ENCODE results near the gene SALL1.

The SALL1 gene

DNA sequence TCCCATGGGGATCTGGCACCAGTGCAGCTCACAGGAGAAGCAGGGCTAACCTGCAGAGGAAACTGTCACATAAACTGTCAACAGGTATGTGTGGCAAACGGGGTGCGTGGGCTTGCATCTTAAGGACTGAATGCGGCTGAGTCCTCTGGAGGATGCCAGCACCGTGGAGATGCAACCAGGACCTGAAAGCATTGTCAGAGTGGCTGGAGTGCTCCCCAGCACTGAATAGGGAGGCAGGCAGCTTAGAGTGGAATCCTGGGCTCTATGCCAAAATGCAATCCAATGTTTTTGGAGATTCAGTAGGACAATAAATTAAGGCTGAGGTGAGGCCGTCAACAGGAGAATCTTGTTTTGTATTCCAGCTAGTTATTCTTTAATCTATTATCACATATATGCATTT lies 21.3 kb upstream of the SALL1 start:
- no CpG with 5 or more reads among the region's 5 CpGs for WGBS, 2 donors (ENCODE audit: extremely low coverage in 2 of 2, insufficient read length in 2 of 2, insufficient replicate concordance in 1 of 2)

DNA sequence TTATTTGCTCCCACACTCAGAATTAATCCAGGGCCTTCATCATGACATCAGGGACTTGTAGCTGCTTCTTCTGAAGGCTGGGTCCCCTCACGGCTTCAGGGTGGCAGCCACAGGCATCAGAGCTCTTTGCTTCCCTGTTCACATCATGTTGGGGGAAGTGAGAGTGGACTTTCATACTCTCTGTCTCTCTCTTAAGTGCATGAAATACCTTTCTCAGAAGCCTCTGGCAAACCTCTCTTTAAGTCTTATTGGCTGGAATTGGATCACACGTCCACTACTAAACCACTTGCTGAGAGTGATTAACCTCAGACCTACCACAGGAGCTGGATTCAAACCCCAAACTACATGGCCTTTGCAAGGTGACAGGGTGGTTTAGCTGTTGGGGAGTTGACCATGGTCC lies 17.7 kb upstream of the SALL1 start:
- no CpG with 5 or more reads among the region's 2 CpGs for WGBS, 2 donors (ENCODE audit: extremely low coverage in 2 of 2, insufficient read length in 2 of 2, insufficient replicate concordance in 1 of 2)
- Histone ChIP-seq H3K4me3 (ENCODE audit: low read length in 2 of 2) (no peak overlapping the region), H3K18ac (ENCODE audit: low read length) (no peak overlapping the region), H3K4ac (ENCODE audit: low read length) (no peak overlapping the region), H3K9ac (ENCODE audit: low read depth, low read length, poor library complexity) (no peak overlapping the region), H2AFZ (ENCODE audit: low read length) (no peak overlapping the region), H4K8ac (ENCODE audit: low read depth, low read length) (no peak overlapping the region), H2BK120ac (ENCODE audit: low read depth, low read length) (no peak overlapping the region), H4K91ac (ENCODE audit: low read depth, low read length, poor library complexity) (no peak overlapping the region), H2BK5ac (ENCODE audit: low read length) (no peak overlapping the region), H3K27ac (replicated peaks; ENCODE audit: low read length) (no peak overlapping the region), H3K23ac (ENCODE audit: low read depth, low read length, poor library complexity) (no peak overlapping the region), H2BK12ac (ENCODE audit: low read length) (no peak overlapping the region), H3K79me1 (ENCODE audit: low read depth, low read length) (no peaks in the 10 kb centered on the region), H3K9me3 (replicated peaks in 1 of 2; ENCODE audit: control insufficient read depth in 2 of 2, insufficient read depth in 1 of 2, low read depth in 1 of 2, low read length in 2 of 2) (peaks cover 13 to 20% of the 10 kb centered on the region in 2 donors), H3K4me2 (ENCODE audit: insufficient read depth, low read length, poor library complexity, severe bottlenecking) (no peak overlapping the region), H3K27me3 (ENCODE audit: control insufficient read depth in 3 of 3, insufficient read depth in 3 of 3, low read depth in 1 of 3, low read length in 3 of 3) (no peaks in the 10 kb centered on the region), H3K14ac (ENCODE audit: low read length) (no peak overlapping the region), H3K36me3 (replicated peaks in 1 of 2; ENCODE audit: control insufficient read depth in 2 of 2, insufficient read depth in 2 of 2, low read length in 2 of 2) (no peaks in the 10 kb centered on the region), H3K4me1 (ENCODE audit: control insufficient read depth in 2 of 2, insufficient read depth in 1 of 2, low read depth in 1 of 2, low read length in 2 of 2) (peaks cover 0 to 6% of the 10 kb centered on the region in 2 donors), H2AK5ac (ENCODE audit: low read depth, low read length) (no peak overlapping the region), H2BK15ac (ENCODE audit: low read length) (no peak overlapping the region)
- no peak for DNase-seq (ENCODE audit: low spot score)

More for the DNA sequence above, 21.3 kb upstream of the SALL1 start:
- Histone ChIP-seq H3K9ac (ENCODE audit: low read depth, low read length, poor library complexity) (no peak overlapping the region), H2BK120ac (ENCODE audit: low read depth, low read length) (no peak overlapping the region), H3K27ac (replicated peaks; ENCODE audit: low read length) (no peak overlapping the region), H4K91ac (ENCODE audit: low read depth, low read length, poor library complexity) (no peak overlapping the region), H3K4ac (ENCODE audit: low read length) (no peak overlapping the region), H3K9me3 (replicated peaks in 1 of 2; ENCODE audit: control insufficient read depth in 2 of 2, insufficient read depth in 1 of 2, low read depth in 1 of 2, low read length in 2 of 2) (peaks cover 13 to 20% of the 10 kb centered on the region in 2 donors), H3K36me3 (replicated peaks in 1 of 2; ENCODE audit: control insufficient read depth in 2 of 2, insufficient read depth in 2 of 2, low read length in 2 of 2) (no peaks in the 10 kb centered on the region), H2AFZ (ENCODE audit: low read length) (no peak overlapping the region), H3K23ac (ENCODE audit: low read depth, low read length, poor library complexity) (no peak overlapping the region), H3K14ac (ENCODE audit: low read length) (no peak overlapping the region), H2BK12ac (ENCODE audit: low read length) (no peak overlapping the region), H2AK5ac (ENCODE audit: low read depth, low read length) (no peak overlapping the region), H3K18ac (ENCODE audit: low read length) (no peak overlapping the region), H3K79me1 (ENCODE audit: low read depth, low read length) (no peaks in the 10 kb centered on the region), H2BK5ac (ENCODE audit: low read length) (no peak overlapping the region), H2BK15ac (ENCODE audit: low read length) (no peak overlapping the region), H3K27me3 (ENCODE audit: control insufficient read depth in 3 of 3, insufficient read depth in 3 of 3, low read depth in 1 of 3, low read length in 3 of 3) (no peaks in the 10 kb centered on the region), H4K8ac (ENCODE audit: low read depth, low read length) (no peak overlapping the region), H3K4me2 (ENCODE audit: insufficient read depth, low read length, poor library complexity, severe bottlenecking) (no peak overlapping the region), H3K4me1 (ENCODE audit: control insufficient read depth in 2 of 2, insufficient read depth in 1 of 2, low read depth in 1 of 2, low read length in 2 of 2) (no peaks in the 10 kb centered on the region), H3K4me3 (ENCODE audit: low read length in 2 of 2) (no peak overlapping the region)
- no peak for DNase-seq (ENCODE audit: low spot score)

DNA sequence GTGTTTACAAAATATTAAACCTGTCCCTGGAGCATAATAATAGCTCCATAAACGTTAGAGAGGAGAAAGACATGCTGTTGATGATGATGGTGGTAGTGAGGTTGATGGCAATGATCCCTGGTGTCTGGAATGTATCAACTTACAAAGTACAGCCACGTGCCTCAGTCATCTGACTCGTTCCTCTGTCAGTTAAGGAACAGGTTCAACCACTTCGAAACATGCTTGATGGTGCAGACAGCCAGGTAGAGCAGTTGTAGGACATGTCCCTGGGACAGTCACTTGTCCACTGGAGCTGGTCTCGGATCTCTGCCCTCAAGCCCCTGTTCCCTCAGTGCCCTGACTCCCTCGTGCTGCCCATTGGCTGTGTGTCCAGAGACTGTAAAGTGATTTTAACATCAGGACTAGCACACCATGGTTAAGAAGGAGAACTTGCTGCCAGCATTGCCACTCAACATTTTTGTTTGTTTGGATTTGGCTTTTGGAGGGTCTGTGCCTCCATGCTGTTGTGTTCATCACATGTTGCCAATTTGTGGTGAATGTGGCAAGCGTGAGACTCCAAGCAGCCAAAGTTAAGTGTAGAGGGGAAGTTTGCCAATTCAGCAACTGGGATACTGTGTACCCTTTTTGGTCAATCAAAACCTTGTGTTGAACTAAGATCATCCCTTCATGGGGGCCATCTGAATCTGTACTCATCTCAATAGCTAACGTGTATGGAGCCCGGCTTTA lies 16.3 kb upstream of the SALL1 start:
- Histone ChIP-seq H4K91ac (ENCODE audit: low read depth, low read length, poor library complexity) (no peak overlapping the region), H2BK120ac (ENCODE audit: low read depth, low read length) (no peak overlapping the region), H3K4me1 (ENCODE audit: control insufficient read depth in 2 of 2, insufficient read depth in 1 of 2, low read depth in 1 of 2, low read length in 2 of 2) (peaks cover 0 to 6% of the 10 kb centered on the region in 2 donors), H3K27ac (replicated peaks; ENCODE audit: low read length) (no peak overlapping the region), H2AK5ac (ENCODE audit: low read depth, low read length) (no peak overlapping the region), H3K9me3 (replicated peaks in 1 of 2; ENCODE audit: control insufficient read depth in 2 of 2, insufficient read depth in 1 of 2, low read depth in 1 of 2, low read length in 2 of 2) (peaks cover 13 to 20% of the 10 kb centered on the region in 2 donors), H3K4ac (ENCODE audit: low read length) (no peak overlapping the region), H4K8ac (ENCODE audit: low read depth, low read length) (no peak overlapping the region), H3K4me2 (ENCODE audit: insufficient read depth, low read length, poor library complexity, severe bottlenecking) (no peak overlapping the region), H3K23ac (ENCODE audit: low read depth, low read length, poor library complexity) (no peak overlapping the region), H3K36me3 (replicated peaks in 1 of 2; ENCODE audit: control insufficient read depth in 2 of 2, insufficient read depth in 2 of 2, low read length in 2 of 2) (no peaks in the 10 kb centered on the region), H2AFZ (ENCODE audit: low read length) (no peak overlapping the region), H2BK15ac (ENCODE audit: low read length) (no peak overlapping the region), H3K27me3 (ENCODE audit: control insufficient read depth in 3 of 3, insufficient read depth in 3 of 3, low read depth in 1 of 3, low read length in 3 of 3) (no peaks in the 10 kb centered on the region), H3K9ac (ENCODE audit: low read depth, low read length, poor library complexity) (no peak overlapping the region), H3K14ac (ENCODE audit: low read length) (no peak overlapping the region), H2BK12ac (ENCODE audit: low read length) (no peak overlapping the region), H3K18ac (ENCODE audit: low read length) (no peak overlapping the region), H3K4me3 (ENCODE audit: low read length in 2 of 2) (no peak overlapping the region), H2BK5ac (ENCODE audit: low read length) (no peak overlapping the region), H3K79me1 (ENCODE audit: low read depth, low read length) (no peaks in the 10 kb centered on the region)
- WGBS, 2 donors (ENCODE audit: extremely low coverage in 2 of 2, insufficient read length in 2 of 2, insufficient replicate concordance in 1 of 2) = no CpG with 5 or more reads among the region's 9 CpGs
- no peak for DNase-seq (ENCODE audit: low spot score)

DNA sequence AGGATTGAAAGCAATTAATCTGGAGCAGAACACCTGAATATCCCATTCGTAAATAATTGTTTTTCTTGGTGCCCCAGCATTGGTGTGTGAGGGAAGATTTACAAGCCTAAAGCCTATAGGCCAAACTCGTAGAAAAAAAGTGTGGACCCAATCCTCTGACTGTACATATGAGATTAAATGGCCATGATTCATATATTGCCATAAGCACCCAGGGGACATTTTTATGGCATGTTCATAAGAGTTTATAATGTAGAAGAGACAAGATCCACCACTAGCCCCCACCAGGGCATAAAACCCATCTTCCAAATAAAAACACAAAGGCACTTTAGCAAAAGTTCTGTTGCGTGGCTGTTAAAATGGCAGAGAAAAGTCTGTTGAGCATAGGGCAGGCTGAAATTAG lies 15.5 kb upstream of the SALL1 start:
- H3K27me3 ChIP-seq (ENCODE audit: control insufficient read depth in 3 of 3, insufficient read depth in 3 of 3, low read depth in 1 of 3, low read length in 3 of 3) = no peaks in the 10 kb centered on the region
- H3K23ac ChIP-seq (ENCODE audit: low read depth, low read length, poor library complexity) = no peak overlapping the region
- H2AFZ ChIP-seq (ENCODE audit: low read length) = no peak overlapping the region
- no peak overlapping the region for H4K91ac ChIP-seq (ENCODE audit: low read depth, low read length, poor library complexity)
- H3K36me3 ChIP-seq (replicated peaks in 1 of 2; ENCODE audit: control insufficient read depth in 2 of 2, insufficient read depth in 2 of 2, low read length in 2 of 2) = no peaks in the 10 kb centered on the region
- no peak overlapping the region for H3K14ac ChIP-seq (ENCODE audit: low read length)
- no peak overlapping the region for H2BK12ac ChIP-seq (ENCODE audit: low read length)
- no CpG with 5 or more reads among the region's 3 CpGs for WGBS, 2 donors (ENCODE audit: extremely low coverage in 2 of 2, insufficient read length in 2 of 2, insufficient replicate concordance in 1 of 2)
- H2BK120ac ChIP-seq (ENCODE audit: low read depth, low read length) = no peak overlapping the region
- no peak for DNase-seq (ENCODE audit: low spot score)
- H3K27ac ChIP-seq (replicated peaks; ENCODE audit: low read length) = no peak overlapping the region
- no peak overlapping the region for H4K8ac ChIP-seq (ENCODE audit: low read depth, low read length)
- no peak overlapping the region for H3K4ac ChIP-seq (ENCODE audit: low read length)
- H3K4me1 ChIP-seq (ENCODE audit: control insufficient read depth in 2 of 2, insufficient read depth in 1 of 2, low read depth in 1 of 2, low read length in 2 of 2) = peaks cover 0 to 6% of the 10 kb centered on the region in 2 donors
- H3K79me1 ChIP-seq (ENCODE audit: low read depth, low read length) = no peaks in the 10 kb centered on the region
- H3K9me3 ChIP-seq (replicated peaks in 1 of 2; ENCODE audit: control insufficient read depth in 2 of 2, insufficient read depth in 1 of 2, low read depth in 1 of 2, low read length in 2 of 2) = peaks cover 9 to 19% of the 10 kb centered on the region in 2 donors
- H3K4me3 ChIP-seq (ENCODE audit: low read length in 2 of 2) = no peak overlapping the region
- H3K4me2 ChIP-seq (ENCODE audit: insufficient read depth, low read length, poor library complexity, severe bottlenecking) = no peak overlapping the region
- no peak overlapping the region for H2BK15ac ChIP-seq (ENCODE audit: low read length)
- H2AK5ac ChIP-seq (ENCODE audit: low read depth, low read length) = no peak overlapping the region
- H3K9ac ChIP-seq (ENCODE audit: low read depth, low read length, poor library complexity) = no peak overlapping the region
- no peak overlapping the region for H3K18ac ChIP-seq (ENCODE audit: low read length)
- no peak overlapping the region for H2BK5ac ChIP-seq (ENCODE audit: low read length)
